ENCODE results near the gene RPL13. TPM values are rescaled to one million over a fixed set of nuclear protein-coding genes. Genes with fewer than 3 reads are reported as not detected.
A peak's percentile ranks its signal among the peaks of the same experiment; 100 is the strongest.

Gene RPL13
- total RNA-seq, 4 donors from 2014 or later: 1,597 to 3,276 (median 2,603) TPM

GRCh38 chr16:89599902-89600301 lies 39.4 kb downstream of the RPL13 start:
- DNase-seq: no peak
- TF ChIP-seq CTCF (IDR thresholded peaks at IDR 0.05) (no peak), POLR2A (IDR thresholded peaks at IDR 0.05) (no peak)
- no peak overlapping the region for H3K4me3 ChIP-seq

GRCh38 chr16:89600427-89600826 lies 39.9 kb downstream of the RPL13 start:
- no peak for DNase-seq
- H3K4me3 ChIP-seq: no peak overlapping the region
- no peaks in the 10 kb centered on the region for H3K27me3 ChIP-seq
- H3K36me3 ChIP-seq: no peaks in the 10 kb centered on the region
- no peaks in the 10 kb centered on the region for H3K9me3 ChIP-seq
- peaks cover 0 to 17% (median 5%) of the 10 kb centered on the region in 4 donors for H3K4me1 ChIP-seq
- H3K27ac ChIP-seq: no peak overlapping the region
- TF ChIP-seq POLR2A (IDR thresholded peaks at IDR 0.05): no peak

More at GRCh38 chr16:89599902-89600301, 39.4 kb downstream of the RPL13 start:
- H3K9me3 ChIP-seq: no peaks in the 10 kb centered on the region
- no peaks in the 10 kb centered on the region for H3K36me3 ChIP-seq
- H3K27ac ChIP-seq: no peak overlapping the region
- H3K27me3 ChIP-seq: no peaks in the 10 kb centered on the region
- H3K4me1 ChIP-seq: peaks cover 0 to 17% (median 5%) of the 10 kb centered on the region in 4 donors

GRCh38 chr16:89600956-89601355 lies 40.5 kb downstream of the RPL13 start:
- Histone ChIP-seq H3K9me3 (no peaks in the 10 kb centered on the region), H3K27me3 (no peaks in the 10 kb centered on the region), H3K4me1 (peaks cover 0 to 17% (median 5%) of the 10 kb centered on the region in 4 donors), H3K4me3 (no peak overlapping the region), H3K36me3 (no peaks in the 10 kb centered on the region), H3K27ac (no peak overlapping the region)
- TF ChIP-seq POLR2A (IDR thresholded peaks at IDR 0.05) (no peak), CTCF (IDR thresholded peaks at IDR 0.05) (no peak)
- no peak for DNase-seq

DNA sequence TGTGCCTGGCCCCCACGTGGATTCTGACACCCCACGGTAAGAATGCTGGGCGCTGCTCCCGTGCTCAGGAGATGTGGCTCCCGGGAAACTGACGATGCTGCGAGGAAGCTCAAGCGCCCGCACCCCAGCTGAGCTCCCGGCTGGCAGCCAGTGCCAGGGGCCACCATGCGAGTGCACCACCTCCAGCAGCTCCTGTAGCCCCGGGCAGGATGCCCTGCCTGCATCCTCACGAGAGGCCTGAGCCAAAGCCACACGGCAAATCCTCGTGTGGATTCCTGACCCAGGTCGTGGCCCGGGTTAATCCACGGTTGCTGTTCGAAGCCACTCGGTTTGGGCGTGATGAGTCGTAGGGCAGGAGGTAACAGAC lies 41.4 kb downstream of the RPL13 start:
- Histone ChIP-seq H3K9me3 (no peaks in the 10 kb centered on the region), H3K27ac (no peak overlapping the region), H3K27me3 (no peaks in the 10 kb centered on the region), H3K4me1 (peaks cover 0 to 17% (median 5%) of the 10 kb centered on the region in 4 donors), H3K4me3 (no peak overlapping the region), H3K36me3 (no peaks in the 10 kb centered on the region)
- DNase-seq: no peak
- TF ChIP-seq POLR2A (IDR thresholded peaks at IDR 0.05) (no peak), CTCF (IDR thresholded peaks at IDR 0.05) (no peak)

DNA sequence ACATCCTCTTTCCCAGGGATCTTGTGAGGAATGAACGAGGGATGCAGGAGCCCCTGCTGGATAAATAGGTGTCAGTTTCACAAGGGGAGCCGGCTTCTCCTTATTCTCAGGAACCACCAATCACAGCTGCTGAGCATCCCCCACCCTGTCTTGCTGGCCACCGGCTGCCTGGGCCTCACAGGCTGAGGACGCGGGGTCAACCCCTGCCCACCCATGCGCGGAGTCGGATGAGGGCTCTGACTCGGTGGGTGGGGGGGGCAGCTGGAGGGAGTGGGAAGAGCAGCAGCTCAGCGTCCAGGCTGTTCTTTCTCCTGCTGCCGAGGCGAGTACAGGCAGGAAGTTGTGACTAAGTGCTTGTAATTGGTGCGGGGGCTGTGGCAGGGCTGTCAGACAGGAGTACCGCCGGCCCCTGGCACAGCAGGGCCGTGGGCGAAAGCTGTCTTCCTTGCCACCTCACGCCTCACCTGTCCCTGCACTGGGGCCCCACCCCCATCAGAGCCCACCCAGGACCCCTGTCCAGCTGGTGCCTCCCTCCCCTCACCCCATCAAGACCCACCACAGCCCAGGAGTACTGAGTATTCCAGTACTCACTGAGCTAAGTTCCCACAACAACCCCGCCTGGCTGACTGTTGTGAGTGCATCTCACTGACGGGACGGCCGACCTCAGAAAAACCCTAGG lies 41.9 kb downstream of the RPL13 start:
- TF ChIP-seq CTCF (IDR thresholded peaks at IDR 0.05): no peak
- TF ChIP-seq POLR2A (IDR thresholded peaks at IDR 0.05): no peak
- peaks cover 0 to 20% (median 5%) of the 10 kb centered on the region in 4 donors for H3K4me1 ChIP-seq
- DNase-seq: peak in 1 of 3 donors; percentile 34
- no peaks in the 10 kb centered on the region for H3K27me3 ChIP-seq
- H3K36me3 ChIP-seq: no peaks in the 10 kb centered on the region
- H3K9me3 ChIP-seq: no peaks in the 10 kb centered on the region
- H3K4me3 ChIP-seq: peak overlapping the region in 1 of 4 donors; percentile 6
- peak overlapping the region in 1 of 4 donors; percentile 19 for H3K27ac ChIP-seq

DNA sequence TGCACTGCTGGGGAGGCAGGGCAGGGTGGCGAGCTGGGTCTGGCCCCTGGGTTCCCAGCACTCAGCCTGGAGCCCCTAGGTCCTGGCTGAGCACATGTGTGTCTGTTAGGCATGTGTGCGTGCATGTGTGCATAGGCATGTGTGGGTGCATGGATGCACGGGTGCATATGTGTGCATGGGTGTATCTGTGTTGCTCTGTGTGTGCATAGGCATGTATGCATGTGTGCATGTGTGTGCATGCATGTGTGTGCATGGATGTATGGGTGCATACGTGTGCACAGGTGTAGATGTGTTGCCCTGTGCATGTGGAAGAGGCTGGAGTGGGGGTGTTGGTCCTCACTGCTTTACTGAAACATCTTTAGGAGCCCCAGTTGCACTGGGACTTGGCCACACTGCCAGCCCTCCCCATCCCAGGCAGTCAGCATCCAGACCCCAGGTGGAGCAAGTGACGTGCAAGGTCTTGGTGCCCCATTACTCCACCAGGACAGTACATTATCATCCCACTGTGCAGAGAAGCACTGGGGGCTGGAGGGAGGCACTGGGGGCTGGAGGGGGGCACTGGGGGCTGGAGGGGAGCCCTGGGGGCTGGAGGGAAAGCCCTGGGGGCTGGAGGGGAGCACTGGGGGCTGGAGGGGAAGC lies 42.6 kb downstream of the RPL13 start:
- no peak for TF ChIP-seq POLR2A (IDR thresholded peaks at IDR 0.05)
- H3K4me3 ChIP-seq: no peak overlapping the region
- H3K4me1 ChIP-seq: peaks cover 0 to 27% (median 5%) of the 10 kb centered on the region in 4 donors
- H3K36me3 ChIP-seq: no peaks in the 10 kb centered on the region
- no peaks in the 10 kb centered on the region for H3K9me3 ChIP-seq
- H3K27me3 ChIP-seq: no peaks in the 10 kb centered on the region
- H3K27ac ChIP-seq: peak overlapping the region in 1 of 4 donors; percentile 19
- DNase-seq: no peak

Data from Peyer's patch (tissue), 4 donors.